OCI-LY1 (cell line): ENCODE data around the gene CCDC57.
A peak's percentile ranks its signal among the peaks of the same experiment; 100 is the strongest.

Source experiments
- H2AFZ ChIP-seq: fragments of 200-600 bp; sonication (generic), shearing (Covaris generic); 2 replicates; pipeline ENCODE4 v1.6.0; 2014; ENCODE audit warnings: antibody characterized with exemption, mild to moderate bottlenecking, low read length
- H3F3A ChIP-seq: fragments of 200-600 bp; sonication (generic), shearing (Covaris generic); 2 replicates; pipeline ENCODE4 v1.6.0; 2014; ENCODE audit warnings: mild to moderate bottlenecking, antibody characterized with exemption, low read length, moderate library complexity; ENCODE audit not compliant: insufficient read depth
- H3K27ac ChIP-seq: fragments of 200-600 bp; sonication (generic); 2 replicates; pipeline ENCODE4 v1.5.1; 2014; ENCODE audit warnings: low read length, mixed run types, mild to moderate bottlenecking, low read depth; ENCODE audit not compliant: poor library complexity, severe bottlenecking
- H3K27me3 ChIP-seq: fragments of 200-600 bp; sonication (generic); 2 replicates; pipeline ENCODE4 v1.6.0; 2014; ENCODE audit warnings: antibody characterized with exemption, mild to moderate bottlenecking, low read length, moderate library complexity; ENCODE audit not compliant: insufficient read depth
- H3K36me3 ChIP-seq: fragments of 200-600 bp; sonication (generic); 2 replicates; pipeline ENCODE4 v1.6.1; 2014; ENCODE audit warnings: mild to moderate bottlenecking, antibody characterized with exemption, low read length, moderate library complexity, mixed read lengths; ENCODE audit not compliant: insufficient read depth
- H3K4me1 ChIP-seq: fragments of 200-600 bp; sonication (generic); 2 replicates; pipeline ENCODE4 v1.5.1; 2014; ENCODE audit warnings: mild to moderate bottlenecking, low read length, moderate library complexity; ENCODE audit not compliant: insufficient read depth, severe bottlenecking
- H3K4me2 ChIP-seq: fragments of 200-600 bp; sonication (generic), shearing (Covaris generic); 2 replicates; pipeline ENCODE4 v1.6.1; 2014; ENCODE audit warnings: low read length
- H3K4me3 ChIP-seq: fragments of 200-600 bp; sonication (generic); 2 replicates; pipeline ENCODE4 v1.5.1; 2014; ENCODE audit warnings: low read length, low read depth, mild to moderate bottlenecking, mixed read lengths; ENCODE audit not compliant: poor library complexity, severe bottlenecking
- H3K79me2 ChIP-seq: fragments of 200-600 bp; shearing (Covaris generic); 2 replicates; pipeline ENCODE4 v1.6.1; 2016; ENCODE audit warnings: mixed run types, low read length, mixed read lengths; ENCODE audit not compliant: insufficient read depth
- H3K9ac ChIP-seq: fragments of 200-600 bp; sonication (generic), shearing (Covaris generic); 2 replicates; pipeline ENCODE4 v1.6.1; 2014; ENCODE audit warnings: mild to moderate bottlenecking, low read length, mixed read lengths
- H3K9me2 ChIP-seq: fragments of 200-600 bp; sonication (generic), shearing (Covaris generic); 2 replicates; pipeline ENCODE4 v1.6.1; 2014; ENCODE audit warnings: low read depth, mild to moderate bottlenecking, low read length, mixed read lengths
- H3K9me3 ChIP-seq: fragments of 200-600 bp; shearing (Covaris generic); 2 replicates; pipeline ENCODE4 v1.6.1; 2014; ENCODE audit warnings: low read length, mixed read lengths
- H4K20me1 ChIP-seq: fragments of 200-600 bp; sonication (generic), shearing (Covaris generic); 2 replicates; pipeline ENCODE4 v1.6.0; 2016; ENCODE audit warnings: mild to moderate bottlenecking, low read length; ENCODE audit not compliant: insufficient read depth
- CTCF ChIP-seq: fragments of 200-600 bp; sonication (generic), shearing (Covaris generic); IDR thresholded peaks from 2 replicates; pipeline ENCODE4 v1.5.1; 2017; ENCODE audit warnings: mild to moderate bottlenecking, antibody characterized with exemption, low read length, moderate library complexity, mixed read lengths
- EZH2 ChIP-seq: fragments of 200-600 bp; sonication (generic), shearing (Covaris generic); IDR thresholded peaks from 2 replicates; pipeline ENCODE4 v1.8.0; 2017; ENCODE audit warnings: borderline replicate concordance, mixed run types, mild to moderate bottlenecking, antibody characterized with exemption, low read length, moderate library complexity, mixed read lengths

Gene CCDC57

GRCh38 chr17:82236142-82236971 lies 23.7 kb upstream of the CCDC57 start:
- Histone ChIP-seq H3K4me2 (no peak overlapping the region), H3K9ac (no peak overlapping the region), H3K27me3 (peaks cover 7% of the 10 kb centered on the region; the same call in 1 of the 2 replicates), H3K4me1 (peaks cover 6% of the 10 kb centered on the region), H3K36me3 (peaks cover 5% of the 10 kb centered on the region; the same call in 1 of the 2 replicates), H3K27ac (no peak overlapping the region), H3F3A (no peaks in the 10 kb centered on the region), H3K79me2 (no peaks in the 10 kb centered on the region), H3K4me3 (no peak overlapping the region), H4K20me1 (no peaks in the 10 kb centered on the region), H3K9me3 (no peaks in the 10 kb centered on the region), H3K9me2 (no peaks in the 10 kb centered on the region), H2AFZ (no peak overlapping the region)
- TF ChIP-seq EZH2, result no peak
- TF ChIP-seq CTCF, result peak; percentile 97

GRCh38 chr17:82235775-82236141 lies 23.1 kb upstream of the CCDC57 start:
- Histone ChIP-seq H3F3A (no peaks in the 10 kb centered on the region), H3K79me2 (no peaks in the 10 kb centered on the region), H3K9me3 (no peaks in the 10 kb centered on the region), H3K27ac (no peak overlapping the region), H4K20me1 (no peaks in the 10 kb centered on the region), H2AFZ (no peak overlapping the region), H3K4me1 (peaks cover 12% of the 10 kb centered on the region), H3K9me2 (no peaks in the 10 kb centered on the region), H3K4me3 (no peak overlapping the region), H3K9ac (no peak overlapping the region), H3K36me3 (peaks cover 3% of the 10 kb centered on the region; the same call in 1 of the 2 replicates), H3K4me2 (no peak overlapping the region), H3K27me3 (peaks cover 7% of the 10 kb centered on the region; the same call in 1 of the 2 replicates)
- TF ChIP-seq EZH2, result no peak
- no peak for TF ChIP-seq CTCF

- Histone ChIP-seq H2AFZ (no peak overlapping the region), H3K27me3 (peaks cover 7% of the 10 kb centered on the region), H3K9me3 (no peaks in the 10 kb centered on the region), H3F3A (no peaks in the 10 kb centered on the region), H3K79me2 (no peaks in the 10 kb centered on the region), H3K4me1 (peaks cover 18% of the 10 kb centered on the region), H3K4me3 (no peak overlapping the region), H3K27ac (no peak overlapping the region), H3K9ac (no peak overlapping the region), H3K9me2 (no peaks in the 10 kb centered on the region), H4K20me1 (no peaks in the 10 kb centered on the region), H3K4me2 (no peak overlapping the region), H3K36me3 (peaks cover 3% of the 10 kb centered on the region; the same call in 1 of the 2 replicates)
- no peak for TF ChIP-seq CTCF
- TF ChIP-seq EZH2, result no peak
Observed at GRCh38 chr17:82235056-82235774, 22.6 kb upstream of the CCDC57 start.
